Retina (tissue), 1 donor: ENCODE measurements around the gene LHFPL3.

ENCODE experiments used
- DNase-seq: peaks from one replicate; pipeline ENCODE4 v3.0.0-alpha.2; 2016

The LHFPL3 gene

DNA sequence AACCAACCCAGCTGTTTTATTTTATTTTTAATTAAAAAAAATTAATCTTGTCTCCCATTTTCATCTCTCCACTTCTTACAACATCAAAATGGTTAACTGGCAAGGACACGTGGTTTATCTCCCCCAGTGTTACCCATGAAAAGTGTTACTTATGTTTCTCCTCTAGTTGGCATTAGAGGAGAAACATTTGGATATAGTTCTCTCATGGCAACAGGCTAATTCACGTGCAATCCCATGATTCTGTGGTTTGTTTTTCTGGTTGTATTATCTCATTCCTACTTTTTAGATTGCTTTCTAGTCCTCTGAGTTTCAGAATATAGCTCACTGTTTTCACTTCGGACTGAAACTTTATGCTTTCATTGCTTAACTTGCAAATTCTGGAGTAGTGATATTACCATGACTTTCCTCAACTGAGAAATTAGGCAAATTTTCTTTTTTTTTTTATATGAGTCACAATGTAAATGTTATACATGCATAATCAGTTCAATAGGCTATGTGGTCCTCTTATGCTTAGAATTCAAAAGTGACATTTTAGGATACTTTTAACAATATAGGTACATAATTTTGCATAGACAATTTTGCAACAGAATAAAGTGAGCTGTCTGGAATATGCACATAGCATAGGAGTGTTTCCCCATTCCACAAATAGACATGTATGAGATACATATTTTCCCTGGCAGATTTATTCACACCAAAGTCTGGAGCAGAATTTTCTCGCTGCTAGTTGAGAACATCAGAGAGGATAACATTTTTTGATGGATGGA, 43.0 kb downstream of the LHFPL3 start:
- no peak for DNase-seq

DNA sequence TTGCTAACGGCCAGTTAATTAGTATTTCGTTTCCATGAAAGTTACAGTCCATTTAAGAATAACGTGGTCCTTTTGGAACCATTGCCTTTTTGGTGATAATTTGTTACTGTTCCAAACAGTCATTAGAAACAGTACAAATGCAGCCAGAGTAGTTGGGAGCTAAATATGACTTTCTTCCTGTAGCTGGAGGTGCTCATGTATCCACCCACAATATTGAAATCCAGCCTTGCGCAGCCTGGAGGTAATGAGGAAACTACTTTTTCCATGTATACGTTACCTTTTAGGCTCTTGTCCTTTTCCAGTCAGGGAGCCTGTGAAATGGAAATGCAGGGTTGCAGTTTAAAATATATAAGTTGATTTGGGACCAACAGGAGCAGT, 43.6 kb downstream of the LHFPL3 start:
- DNase-seq = no peak

DNA sequence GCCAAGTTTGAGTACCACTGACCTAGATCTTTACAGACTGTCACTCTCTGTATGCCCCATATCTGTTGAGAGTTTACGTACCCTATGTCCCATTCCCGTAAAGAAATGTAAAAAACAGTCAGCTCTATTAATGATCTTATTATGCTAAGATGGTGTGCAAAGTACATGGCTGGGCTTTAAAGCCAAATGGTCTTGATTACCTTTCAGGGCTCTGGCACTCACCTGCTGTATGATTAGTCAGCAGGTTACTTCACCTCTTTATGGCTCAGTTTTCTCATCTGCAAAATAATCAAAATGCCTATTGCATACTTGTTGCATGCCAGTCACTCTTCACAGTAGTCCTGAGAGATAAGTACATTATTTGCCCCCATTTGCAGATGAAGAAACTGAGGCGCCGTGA, 54.2 kb downstream of the LHFPL3 start:
- DNase-seq = no peak

DNA sequence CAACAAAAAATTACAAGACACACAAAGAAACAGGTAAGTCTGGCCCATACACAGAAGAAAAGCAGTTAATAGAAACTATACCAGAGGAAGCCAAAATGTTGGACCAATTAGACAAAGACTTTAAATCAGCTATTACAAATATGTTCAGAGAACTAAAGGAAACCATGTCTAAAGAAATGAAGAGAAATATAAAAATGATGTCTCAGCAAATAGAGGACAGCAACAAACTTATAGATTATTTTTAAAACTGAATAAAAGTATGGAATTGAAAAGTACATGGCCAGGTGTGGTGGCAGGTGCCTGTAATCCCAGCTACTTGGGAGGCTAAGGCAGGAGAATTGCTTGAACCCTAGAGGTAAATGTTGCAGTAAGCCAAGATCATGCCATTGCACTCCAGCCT, 58.5 kb downstream of the LHFPL3 start:
- no peak for DNase-seq

DNA sequence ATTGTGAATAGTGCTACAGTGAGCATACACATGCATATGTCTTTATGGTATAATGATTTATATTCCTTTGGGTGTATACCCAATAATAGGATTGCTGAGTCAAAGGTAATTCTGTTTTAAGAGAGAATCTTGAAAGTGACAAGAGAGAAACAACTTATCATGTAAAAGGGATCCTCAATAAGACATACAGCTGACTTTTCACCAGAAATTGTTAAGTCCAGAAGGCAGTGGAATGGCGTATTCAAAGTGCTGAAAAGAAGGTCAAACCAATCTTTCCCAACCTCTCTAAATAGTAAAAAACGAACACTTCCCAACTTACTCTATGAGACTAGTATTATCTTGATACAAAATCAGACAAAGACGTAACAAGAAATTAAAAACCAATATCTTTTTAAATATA, 59.8 kb downstream of the LHFPL3 start:
- no peak for DNase-seq

DNA sequence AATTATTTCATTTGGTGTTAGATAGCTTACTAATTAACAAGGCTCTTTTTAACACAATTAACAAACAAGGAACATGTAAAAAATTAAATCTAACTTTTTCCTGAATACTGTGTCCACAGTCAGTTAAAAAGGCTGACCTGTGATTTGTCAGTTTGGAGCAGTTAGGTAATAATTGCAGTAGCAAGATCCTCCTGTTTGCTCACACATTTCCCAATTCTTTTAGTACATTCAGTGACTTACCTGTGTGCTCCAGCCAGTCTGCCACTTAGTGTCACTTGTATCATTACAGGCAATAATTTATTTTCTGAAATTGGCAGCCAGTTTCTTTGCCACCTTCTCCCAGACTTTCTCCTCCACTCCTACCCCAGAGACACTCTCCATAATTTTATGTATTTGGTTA, 66.8 kb downstream of the LHFPL3 start:
- DNase-seq = no peak

DNA sequence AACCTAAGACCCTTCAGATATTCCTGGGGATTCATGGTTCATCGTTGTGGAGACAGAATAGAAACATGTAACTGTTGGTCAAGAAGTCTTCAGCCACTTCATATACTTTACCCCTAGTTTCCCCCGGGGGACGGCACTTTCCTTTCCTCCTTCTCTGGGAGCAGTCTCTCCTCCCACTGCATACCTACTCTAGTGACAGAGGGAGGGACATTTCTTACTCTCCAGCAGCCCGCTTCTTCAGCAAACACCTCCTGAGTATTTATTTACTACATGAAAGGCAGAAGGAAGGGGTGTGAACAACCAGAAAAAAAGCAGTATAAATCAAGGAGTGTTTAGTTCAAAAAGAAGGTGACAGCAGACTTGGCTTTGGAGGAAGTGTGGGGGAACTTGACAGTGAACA, 69.0 kb downstream of the LHFPL3 start:
- DNase-seq = no peak

DNA sequence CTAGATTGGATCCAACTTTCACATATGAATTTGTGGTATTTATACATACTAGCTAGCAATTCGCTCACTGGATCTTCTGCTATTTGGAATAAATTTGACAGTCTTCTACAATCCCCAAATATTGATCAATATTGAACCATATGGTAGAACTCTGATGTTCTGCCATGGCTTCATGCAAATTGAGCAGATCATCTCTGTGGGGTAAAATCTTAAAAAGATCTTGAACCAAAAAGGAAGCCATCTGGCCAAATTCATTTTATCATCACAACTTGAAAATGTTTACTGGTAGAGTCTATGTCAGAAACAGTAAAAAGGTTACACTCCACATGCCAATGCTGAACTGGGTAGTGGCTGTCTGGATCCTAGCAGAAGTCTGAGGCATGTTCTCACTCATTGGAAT, 80.0 kb downstream of the LHFPL3 start:
- no peak for DNase-seq

DNA sequence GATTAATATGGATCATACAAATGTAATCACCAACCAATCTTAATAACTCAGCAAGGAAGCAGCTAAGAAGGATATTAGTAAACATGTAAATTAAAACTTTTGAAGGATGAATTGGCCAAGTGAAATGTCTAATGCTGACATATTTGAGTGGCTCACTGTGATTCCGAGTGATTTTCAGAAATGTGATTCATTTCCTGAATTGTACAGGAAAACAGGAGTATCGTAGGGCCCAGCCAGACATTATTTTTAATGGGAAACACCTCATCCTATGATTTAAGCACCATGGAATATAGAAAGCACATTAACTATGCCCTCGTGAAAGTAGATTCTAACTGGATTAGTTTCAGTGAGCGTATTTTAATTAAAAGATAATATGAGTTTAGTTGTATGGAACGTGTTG, 82.3 kb downstream of the LHFPL3 start:
- no peak for DNase-seq

DNA sequence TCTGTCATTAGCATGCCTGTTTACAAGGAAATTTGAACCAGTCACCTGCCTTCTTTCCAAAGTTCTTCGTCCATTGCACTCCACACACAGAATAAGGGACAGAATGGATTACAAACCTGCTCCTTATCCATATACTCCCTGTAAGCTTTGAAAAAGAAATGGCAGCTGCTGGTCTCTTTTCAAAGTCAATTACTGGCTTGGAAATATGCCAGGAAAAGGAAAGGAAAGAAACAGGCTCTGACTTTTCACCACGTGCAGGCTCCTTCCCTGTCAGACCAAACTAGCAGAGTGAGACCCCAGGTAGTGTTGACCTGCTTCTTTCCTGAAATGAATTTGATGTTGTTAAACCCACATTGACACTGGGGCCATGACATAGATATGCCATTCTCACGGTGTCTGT, 84.5 kb downstream of the LHFPL3 start:
- DNase-seq = no peak

DNA sequence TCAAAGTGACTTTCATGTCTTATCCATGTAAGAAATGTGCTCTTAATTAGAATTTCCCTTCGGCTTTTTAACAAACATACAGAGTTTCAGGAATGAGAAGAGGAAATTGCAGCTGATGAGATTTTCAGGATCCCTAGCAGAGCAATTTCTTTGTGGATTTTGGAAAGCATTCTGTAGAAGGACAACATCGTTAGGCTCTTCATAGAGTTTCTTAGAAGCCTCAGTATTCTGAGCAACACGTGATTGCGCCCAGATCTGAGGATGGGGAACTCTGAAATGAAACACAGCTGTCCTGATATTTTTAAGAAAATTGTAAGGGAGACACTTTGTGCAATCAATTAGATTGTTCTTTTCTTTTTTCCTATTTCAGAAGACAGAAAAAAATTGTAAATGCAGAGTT, 85.8 kb downstream of the LHFPL3 start:
- no peak for DNase-seq

DNA sequence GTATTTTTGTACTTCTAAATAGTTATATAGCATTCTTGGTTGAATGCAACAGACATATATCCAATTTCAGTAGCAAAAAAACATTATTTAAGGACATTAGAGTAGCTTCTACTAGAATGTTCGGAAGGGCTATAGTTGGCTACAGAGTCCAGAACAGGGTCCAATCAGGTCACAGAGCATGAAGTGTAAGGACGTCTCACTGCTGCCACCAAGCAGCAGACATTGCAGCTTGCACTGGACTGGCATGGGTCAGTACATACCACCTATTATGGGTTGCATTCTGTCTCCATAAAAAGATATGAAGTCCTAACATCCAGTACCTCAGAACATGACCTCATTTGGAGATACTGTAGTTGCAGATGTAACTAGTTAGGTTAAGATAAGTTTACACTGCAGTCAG, 87.3 kb downstream of the LHFPL3 start:
- DNase-seq = no peak

DNA sequence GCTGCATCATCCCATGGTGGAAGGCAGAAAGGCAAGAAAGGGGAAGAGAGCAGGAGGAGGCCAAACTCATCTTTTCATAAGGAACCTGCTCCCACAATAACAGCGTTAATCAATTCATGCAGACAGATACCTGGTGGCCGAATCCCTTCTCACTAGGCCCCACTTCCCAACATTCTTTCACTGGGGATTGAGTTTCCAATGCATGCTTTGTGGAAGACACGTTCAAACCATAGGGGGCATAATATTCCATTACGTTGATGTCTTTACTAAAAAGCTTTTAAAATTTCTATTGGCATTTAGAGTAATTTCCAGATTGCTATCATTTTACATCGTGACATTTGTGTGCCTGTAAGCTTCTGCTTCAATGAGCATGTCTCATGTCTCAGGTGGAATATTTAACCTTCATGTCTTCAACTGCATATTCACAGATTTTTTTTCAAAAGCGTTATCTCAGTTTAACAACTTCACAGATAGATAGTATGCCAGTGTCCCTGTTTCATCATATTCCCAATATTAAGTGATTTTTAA, 88.5 kb downstream of the LHFPL3 start:
- no peak for DNase-seq

DNA sequence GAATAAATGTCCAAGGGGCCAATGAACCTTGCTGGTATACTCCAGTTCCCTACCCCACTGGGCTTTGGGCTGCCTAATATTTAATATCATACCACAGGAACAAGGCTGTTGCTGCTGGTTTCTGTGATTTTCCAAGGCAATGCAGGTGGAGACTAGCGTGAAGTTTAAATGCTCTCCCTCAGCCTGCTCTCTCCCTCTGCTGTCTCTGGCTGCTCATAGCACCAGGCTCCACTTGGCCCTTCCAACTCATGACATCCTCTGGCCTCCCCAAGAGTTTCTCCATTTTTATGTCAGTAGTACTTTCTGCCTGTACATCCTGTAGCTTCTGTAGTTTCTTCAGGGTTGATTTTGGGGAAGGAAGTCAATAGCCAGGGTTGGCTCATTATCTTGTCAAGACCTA, 103.5 kb downstream of the LHFPL3 start:
- DNase-seq = no peak

DNA sequence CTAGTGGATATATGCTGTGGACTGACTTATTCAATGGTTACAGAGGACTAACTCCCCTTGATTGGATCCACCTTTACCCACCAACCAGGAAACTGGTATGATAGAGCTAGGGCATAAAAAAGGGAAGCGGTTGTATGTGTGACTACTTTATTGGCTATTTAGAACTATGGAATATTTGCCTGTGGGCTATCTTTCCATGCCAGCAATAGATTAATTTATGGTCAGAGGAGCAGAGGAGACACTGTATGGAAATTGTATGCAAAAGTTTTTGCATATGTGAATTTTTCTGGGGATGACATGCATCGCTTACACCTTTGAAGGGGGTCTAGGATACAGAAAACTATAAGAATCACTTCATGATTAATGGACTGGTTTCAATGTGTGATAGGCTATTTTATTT, 105.7 kb downstream of the LHFPL3 start:
- DNase-seq = no peak

DNA sequence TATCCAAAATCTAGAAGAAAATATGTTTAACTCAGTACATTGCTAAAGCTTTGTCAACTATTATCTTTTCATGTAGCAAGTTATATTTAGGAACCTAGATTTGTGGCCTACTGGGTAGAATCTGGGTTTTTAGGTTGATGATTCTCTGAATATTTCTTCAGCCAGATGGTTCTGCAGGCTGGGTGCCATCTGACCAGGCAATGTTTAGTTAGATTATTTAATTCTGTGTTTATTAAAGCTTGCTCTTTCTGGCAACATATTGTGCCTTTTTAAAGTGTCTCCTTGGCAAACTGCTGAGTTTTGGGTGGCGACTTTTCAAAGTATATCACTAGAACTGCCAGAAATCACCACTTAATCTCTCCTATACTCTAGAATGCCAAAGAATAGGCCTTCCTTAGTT, 114.1 kb downstream of the LHFPL3 start:
- DNase-seq = no peak

DNA sequence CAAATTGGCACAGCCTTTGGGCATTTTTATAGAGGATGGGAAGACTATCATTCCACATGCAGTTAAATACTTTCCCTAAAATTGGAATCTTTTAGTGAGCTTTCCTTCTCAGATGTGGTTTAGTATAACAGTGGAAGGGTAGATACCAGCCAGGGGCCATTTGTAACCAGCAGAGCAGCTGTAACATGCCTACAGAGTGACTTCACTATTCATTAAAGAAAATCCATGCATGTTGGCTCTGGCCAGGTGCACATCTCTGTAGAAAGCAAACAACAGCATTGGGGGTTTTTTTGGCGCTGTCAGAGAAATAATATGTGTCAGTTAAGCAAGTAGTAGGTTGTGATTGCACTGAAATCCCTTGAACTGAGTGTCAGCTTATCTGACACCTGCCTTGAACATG, 115.6 kb downstream of the LHFPL3 start:
- no peak for DNase-seq

DNA sequence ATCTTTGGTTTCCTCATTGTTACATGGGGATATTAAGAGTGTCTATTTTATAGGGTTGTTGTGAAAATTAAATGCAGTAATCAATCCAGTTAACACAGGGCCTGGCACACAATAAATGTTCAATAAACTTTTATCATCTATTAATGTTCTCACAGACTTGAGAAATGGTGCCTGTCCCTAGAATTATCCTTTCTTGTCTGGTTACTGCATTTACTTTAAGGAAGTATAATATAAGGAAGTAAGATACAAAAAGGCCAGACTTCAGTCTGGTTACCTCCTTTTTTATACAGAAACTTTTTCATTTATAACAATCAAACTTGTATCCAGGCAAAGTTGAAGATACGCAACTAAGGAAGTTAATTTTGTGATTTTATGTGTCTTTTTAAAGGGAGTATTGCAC, 117.0 kb downstream of the LHFPL3 start:
- no peak for DNase-seq

DNA sequence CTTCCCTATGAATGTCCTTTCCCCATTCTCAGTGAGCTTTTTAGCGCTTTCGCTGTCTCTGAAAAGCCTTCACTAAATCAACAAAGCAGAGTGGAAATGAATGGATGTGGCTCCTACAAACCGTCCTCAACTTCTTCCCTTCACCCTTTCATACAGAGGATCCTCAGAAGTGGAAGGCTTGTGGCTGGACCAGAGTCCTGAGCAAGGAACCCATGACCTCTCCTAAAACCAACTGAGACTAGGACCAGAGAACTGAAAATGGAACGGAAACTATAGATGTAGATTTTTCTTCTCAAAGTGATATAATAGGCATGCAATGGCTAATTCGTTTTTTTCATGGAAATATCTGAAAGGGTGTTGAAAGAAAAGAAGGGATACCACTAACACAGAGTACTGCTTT, 122.5 kb downstream of the LHFPL3 start:
- no peak for DNase-seq

DNA sequence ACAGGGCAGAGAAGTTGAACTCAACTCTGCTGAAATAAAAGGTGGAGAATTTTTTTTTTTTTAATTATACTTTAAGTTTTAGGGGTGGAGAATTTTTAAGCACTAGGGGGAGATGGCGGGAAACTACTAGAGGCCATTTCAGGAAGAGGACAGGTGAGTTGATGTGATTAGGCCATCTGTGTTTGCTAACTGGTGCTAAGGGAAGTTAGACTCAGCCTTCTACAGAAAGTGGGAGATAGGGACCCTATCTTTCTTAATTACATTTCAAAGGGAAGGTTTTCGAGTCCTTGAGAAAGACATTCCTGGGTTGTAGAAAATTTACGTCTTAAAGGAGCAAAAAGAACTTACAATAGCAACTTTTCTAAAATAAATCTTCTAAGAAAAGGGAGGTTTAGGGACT, 124.8 kb downstream of the LHFPL3 start:
- no peak for DNase-seq

DNA sequence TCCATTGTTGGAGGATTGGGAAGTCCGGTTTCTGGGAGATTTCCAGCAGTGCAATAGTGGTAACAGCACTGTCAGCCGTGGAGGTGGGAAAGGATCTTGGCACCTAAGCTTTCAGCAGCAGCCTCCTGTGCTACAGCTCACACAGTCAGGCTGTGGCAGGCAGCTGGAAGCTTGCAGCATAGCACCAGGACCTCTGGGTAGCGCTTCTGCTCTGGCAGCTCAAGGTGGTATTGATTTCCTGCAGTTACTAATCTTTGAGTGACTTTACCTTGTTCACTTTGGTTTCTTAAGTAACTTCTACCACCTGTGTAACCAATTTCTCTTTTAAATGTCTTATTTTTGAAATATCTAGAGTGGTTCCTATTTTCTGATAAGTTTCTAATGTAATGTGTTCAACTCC, 130.5 kb downstream of the LHFPL3 start:
- no peak for DNase-seq

DNA sequence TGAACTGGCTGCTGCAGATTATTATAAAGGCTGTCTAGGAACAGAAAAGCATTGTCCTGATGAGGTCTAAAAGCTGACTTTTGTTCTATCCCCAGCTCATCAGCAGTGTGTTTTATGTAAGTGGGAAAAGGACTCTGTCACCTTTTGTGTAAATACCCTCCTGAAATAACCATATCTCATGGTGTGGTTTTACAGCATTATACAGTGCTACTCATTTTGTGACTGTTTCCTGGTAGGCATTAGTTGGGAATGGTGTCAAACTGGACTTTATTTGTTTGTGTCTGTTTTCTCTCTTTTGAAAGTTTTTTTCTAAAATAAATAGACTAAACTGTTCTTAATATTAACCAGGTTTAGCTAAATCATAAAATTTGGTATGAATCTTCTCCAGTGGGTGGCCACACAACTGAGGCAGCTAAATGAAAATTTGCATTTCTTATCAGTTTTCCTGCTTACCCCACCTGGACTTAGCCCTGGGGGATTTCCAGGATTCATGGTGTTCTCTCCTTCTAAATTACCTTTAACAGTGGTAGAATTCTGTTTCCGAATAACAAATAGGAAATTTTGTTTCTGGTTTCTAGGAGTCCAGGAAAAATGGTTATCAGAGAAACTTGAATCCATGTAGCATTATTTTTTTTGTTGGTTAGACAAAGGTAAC, 140.9 kb downstream of the LHFPL3 start:
- DNase-seq = no peak

DNA sequence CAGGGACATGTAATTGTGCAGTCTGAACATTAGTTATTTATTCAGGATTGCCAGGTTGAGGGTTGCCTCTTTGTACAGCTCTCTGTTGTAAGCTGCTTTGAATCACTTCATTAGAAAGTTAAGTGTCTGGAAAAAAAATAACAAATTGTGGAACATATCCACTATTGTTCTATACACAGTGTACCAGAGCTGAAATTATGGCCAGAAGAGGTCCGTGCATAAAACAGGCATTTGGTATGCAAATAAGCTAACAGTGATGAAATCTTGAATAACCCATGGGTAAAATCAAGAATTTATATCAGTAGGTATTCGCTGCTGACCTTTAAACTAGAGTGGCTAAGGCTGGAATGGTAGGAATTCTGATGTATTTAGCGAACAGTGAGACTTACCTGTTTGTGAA, 152.1 kb downstream of the LHFPL3 start:
- DNase-seq = no peak

DNA sequence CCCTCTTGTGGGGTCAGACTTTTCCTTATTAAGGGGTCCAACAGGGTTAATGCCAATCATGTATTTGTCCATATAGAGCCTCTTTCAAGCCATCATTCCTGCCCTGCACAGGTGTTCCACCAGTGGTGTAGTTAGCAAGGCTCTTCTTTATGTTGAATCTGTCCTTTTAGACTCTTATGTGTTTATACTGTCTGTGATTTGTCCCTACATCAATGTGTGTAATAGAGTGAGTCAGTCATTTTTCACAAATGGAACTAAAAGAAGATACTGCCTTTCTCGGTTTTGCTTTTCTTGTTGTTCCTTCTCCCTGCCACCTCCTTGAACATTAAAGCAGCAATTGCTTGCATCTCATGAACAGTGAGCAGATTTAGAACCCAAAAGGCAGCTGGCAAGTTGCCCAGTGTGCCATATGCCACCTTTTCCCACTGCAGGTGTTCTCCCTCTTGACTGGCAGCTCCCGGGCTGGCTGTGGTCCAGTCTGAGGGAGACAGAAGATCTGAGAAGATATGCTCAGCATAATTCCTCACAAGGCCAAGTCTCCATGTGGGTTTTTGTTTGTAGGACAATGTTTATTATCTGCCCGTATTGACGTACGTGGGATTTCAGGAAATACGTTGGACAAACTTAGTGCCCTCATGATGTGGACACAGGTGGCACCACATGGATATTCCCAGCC, 154.1 kb downstream of the LHFPL3 start:
- DNase-seq = no peak
